ENCODE measurements around the gene WNK3.
A peak's percentile ranks its signal among the peaks of the same experiment; 100 is the strongest.
"Not testable (repeated sequence)": the region's sequence is repeated elsewhere in the genome, so short reads cannot be mapped to it uniquely, and the experiment has no call there.

Gene WNK3

GRCh38 chrX:54357414-54358377 is at the start of gene WNK3:
WNK3 (minus strand) TSS chrX:54358046.
- peak in 13 of 14 donors; percentile 1 to 77 (median 50) for DNase-seq

GRCh38 chrX:54407266-54407665 is 49.4 kb upstream of the WNK3 start:
- no peak for DNase-seq

DNA sequence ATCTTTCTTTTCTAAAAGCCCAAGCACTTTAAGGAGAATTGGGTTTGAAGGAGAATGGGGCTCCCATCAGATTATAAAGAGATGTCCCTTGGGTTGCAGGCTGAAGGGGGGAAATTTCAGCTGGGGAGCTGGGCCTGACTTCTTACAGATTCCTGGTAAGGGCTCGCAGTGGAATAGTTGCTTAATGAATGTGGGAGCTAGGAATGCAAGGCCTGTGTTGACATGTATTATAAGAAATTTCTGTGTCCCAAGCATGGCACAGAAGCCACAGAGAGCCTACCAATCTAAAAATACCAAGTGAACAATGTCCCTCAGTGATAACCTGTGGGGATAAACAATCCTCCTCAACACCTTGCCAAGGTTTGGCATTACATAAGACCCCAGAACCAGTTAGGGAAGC is 39.3 kb upstream of the WNK3 start:
- no peak for DNase-seq

- no peak for DNase-seq
Measured at GRCh38 chrX:54386314-54386713, 28.5 kb upstream of the WNK3 start.

- not testable (repeated sequence) for DNase-seq
Measured at GRCh38 chrX:54384661-54385060, 26.8 kb upstream of the WNK3 start.

GRCh38 chrX:54359408-54359807 is 1.6 kb upstream of the WNK3 start:
- no peak for DNase-seq

DNA sequence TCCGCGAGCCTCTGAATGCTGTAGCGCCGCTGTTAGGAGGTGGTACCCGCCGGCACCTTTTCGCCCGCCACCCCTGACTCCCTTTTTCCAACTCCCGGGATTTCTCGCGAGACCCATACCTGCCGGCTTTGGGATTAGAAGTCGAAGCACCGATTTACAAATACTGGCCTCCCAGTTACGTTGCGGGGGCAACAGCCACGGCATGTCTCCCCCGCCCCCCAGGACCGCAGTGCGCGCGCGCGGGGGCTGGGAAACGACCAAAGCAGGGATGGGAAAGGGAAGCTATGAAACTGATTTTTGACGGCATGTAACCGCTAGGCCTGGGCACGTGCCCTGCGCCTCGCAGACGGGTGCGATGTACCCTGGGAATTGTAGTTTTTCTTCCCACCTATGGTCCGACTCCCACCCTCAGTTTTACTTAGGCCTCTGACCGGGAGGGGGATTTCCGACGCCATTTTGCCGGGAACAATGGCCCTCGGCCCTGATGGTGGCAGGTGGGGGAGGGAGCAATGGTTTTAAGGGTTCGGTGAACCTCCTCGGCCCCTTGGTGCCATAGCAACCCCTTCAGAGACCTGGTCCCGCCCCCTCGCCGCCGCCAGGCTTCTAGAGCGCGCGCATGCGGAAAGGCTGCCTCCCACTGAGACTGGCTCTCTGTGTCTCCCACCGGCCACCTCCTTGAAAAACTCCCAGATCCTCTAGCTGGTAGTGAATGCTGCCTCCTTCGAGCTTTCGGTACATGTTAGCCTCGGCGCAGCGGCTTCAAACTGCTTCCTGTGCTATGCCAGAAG is 772 bp upstream of the WNK3 start:
- DNase-seq, result peak in 13 of 14 donors; percentile 30 to 84 (median 69)

GRCh38 chrX:54352677-54353076 is 5.2 kb downstream of the WNK3 start:
- no peak for DNase-seq

GRCh38 chrX:54337383-54337782 is 20.5 kb downstream of the WNK3 start:
- DNase-seq, result not testable (repeated sequence)

DNA sequence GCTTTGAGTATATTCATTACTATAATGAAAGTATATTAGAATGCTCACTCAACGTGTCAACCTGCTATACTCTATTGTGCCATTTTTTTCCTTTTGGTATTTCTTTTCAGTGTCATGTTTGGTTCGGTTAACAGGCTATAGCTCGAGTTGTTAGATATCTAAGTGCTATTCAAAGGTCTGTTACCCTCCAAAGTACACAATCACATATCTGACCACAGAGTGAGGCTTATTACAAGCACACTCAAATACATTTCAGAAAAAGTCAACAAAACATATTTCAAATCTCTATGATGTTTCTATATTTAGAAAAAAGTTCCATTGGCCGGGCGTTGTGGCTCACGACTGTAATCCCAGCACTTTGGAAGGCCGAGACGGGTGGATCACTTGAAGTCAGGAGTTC is 32.8 kb downstream of the WNK3 start:
- no peak for DNase-seq

DNA sequence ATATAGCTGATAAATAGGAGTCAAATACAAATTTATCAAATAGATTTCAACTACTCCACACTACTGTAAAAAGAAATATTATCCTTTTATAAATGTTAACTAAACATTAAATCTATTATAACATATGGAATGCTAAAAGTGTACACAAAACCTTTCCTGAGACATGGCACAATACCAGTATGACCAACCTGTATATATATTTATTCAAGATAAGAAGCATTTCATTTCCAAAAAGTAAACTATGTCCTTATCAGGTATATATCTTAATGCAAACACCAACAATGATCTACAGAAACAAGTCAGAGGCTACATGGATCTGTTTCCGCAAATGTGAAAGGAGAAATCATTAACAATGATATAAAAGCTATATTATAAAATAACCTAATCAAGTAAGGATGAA is 37.8 kb downstream of the WNK3 start:
- DNase-seq, result no peak

GRCh38 chrX:54306379-54306778 is 51.5 kb downstream of the WNK3 start:
- no peak for DNase-seq

GRCh38 chrX:54301516-54301915 is 56.3 kb downstream of the WNK3 start:
- no peak for DNase-seq

GRCh38 chrX:54294306-54294705 is 63.5 kb downstream of the WNK3 start:
- DNase-seq, result no peak

- DNase-seq, result no peak
Measured at GRCh38 chrX:54292755-54293154, 65.1 kb downstream of the WNK3 start.

DNA sequence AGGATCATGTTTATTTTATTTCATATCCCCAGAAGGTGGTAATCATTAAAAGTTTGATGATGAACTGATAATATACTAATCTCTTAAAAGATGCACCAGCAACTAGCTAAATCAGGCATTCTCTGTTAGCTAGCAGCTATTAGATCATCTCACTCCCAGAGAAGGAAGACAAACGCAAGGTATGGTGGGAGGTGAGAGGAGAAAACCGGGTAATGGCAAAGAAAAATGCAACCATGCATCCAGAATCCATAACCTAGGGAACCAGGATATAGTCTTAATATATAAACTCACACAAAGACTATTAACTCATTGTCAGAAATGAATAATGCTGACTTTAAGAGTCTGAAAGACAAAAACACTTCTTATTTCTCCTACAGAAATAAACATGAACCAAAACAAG is 66.1 kb downstream of the WNK3 start:
- no peak for DNase-seq

DNA sequence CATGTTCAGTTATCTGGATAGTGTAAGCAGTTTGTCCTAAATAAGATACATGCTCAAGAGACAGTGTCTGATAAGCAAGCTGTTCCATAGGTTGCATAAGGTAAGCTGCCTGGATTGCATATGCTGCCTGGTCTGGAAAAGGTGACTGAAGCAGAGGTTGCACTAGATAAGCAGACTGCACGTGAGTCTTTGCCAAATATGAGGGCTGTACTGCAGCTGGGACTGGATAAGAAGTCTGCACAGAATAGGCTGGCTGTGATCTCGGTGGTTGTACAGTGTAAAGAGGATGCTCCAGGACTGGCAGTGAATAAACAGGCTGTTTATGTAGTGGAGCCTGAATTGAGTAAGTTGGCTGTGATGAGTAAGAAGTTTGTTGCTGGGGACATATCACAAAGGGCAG is 68.9 kb downstream of the WNK3 start:
- no peak for DNase-seq

GRCh38 chrX:54288277-54288676 is 69.6 kb downstream of the WNK3 start:
- DNase-seq, result no peak

DNA sequence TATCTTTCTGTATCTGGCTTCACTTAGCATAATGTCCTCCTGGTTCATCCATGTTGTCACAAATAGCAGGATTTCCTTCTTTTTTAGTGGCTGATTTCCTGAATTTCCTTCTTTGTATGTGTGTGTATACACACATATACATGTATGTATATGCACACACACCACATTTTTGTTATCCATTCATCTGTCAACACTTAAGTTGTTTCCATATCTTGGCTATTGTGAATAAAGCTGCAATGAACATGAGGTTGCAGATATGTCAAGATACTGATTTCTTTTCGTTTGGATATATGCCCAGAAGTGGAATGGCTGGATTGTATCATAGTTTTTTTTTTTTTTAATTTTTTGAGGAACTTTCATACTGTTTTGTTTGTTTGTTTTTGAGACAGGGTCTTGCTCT is 76.2 kb downstream of the WNK3 start:
- no peak for DNase-seq

DNA sequence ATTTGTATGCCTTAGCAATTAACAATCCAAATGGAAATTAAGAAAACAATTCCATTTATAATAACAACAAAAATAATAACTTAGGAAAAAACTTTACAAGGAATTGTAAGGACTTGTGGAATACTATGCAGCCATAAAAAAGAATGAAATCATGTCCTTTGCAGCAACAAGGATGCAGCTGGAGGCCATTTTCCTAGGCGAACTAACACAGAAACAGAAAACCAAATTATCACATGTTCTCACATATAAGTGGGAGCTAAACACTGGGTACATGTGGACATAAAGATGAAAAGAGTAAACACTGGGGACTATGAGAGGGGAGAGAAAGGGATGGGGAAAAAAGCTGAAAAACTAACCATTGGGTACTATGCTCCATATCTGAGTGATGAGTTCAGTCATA is 77.4 kb downstream of the WNK3 start:
- no peak for DNase-seq

DNA sequence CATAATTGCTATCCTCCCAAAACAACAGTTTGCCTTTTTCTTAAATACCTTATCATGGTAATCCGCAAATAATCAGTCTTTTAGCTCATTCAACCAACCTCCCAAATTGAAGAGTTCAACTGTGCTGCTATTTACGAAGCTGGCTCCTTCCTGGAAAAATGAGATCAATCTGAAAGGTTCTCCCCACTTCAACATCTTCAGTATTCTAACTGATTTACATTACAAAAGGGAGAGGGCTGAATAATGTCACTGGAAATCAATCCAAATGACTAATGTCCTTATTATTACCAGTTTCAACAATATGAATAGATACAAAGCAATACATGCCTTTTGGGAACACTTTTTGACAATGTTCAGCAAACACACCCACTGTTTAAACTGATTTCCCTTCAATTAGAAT is 86.2 kb downstream of the WNK3 start:
- no peak for DNase-seq

- DNase-seq, result no peak
Measured at GRCh38 chrX:54248309-54248708, 109.5 kb downstream of the WNK3 start.

DNA sequence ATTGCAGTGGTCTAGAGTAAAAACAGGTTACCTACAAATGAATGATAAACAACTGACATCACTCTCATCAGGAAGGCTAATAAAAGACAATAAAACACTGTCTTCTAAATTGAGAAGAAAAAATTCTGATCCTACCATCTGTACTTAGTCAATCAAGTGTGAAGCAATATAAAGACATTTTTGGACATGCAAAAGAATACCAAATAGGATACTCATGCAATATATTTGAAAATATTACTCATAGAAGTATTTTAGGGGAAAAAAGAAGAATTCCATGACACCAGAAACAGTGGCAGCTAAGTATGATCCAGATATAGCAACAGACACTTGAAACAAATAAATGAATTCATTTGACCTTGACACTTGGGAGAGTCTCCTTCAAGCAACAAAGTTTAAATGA is 111.0 kb downstream of the WNK3 start:
- no peak for DNase-seq

DNA sequence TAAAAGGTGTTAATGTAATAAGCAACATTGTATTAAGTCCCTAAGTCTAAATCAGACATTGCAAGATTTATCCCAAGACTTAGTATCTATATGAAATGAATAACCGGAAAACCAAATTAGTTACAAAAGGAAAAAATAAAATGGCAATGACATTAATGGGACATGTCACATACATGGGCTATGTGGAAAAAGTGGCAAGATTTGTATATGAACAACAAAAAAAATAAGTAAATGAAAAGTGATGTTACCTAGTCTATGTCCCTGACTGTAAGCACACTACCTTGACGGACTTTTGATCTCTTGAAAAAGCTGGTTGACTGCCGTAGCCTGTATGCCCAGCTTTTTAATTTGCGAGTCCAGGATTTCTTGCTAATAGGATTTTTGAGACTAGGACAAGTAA is 119.3 kb downstream of the WNK3 start:
- no peak for DNase-seq

Data from C1 segment of cervical spinal cord (tissue), 14 donors.